ENCODE measurements around the gene BRAP. TPM values are rescaled to one million over a fixed set of nuclear protein-coding genes. Genes with fewer than 3 reads are reported as not detected.
"Not testable (repeated sequence)": the region's sequence is repeated elsewhere in the genome, so short reads cannot be mapped to it uniquely, and the experiment has no call there.

Gene BRAP
- total RNA-seq, 2 donors from 2014 or later = 12.9 to 13.0 TPM

- ATAC-seq (peak in 1 of 2 donors; percentile 23), DNase-seq (no peak)
- intact Hi-C loops (cut with DNase I) = no loop called here
Measured at GRCh38 chr12:111635524-111635923, 50.2 kb downstream of the BRAP start.

GRCh38 chr12:111628505-111629260, 57.1 kb downstream of the BRAP start:
- intact Hi-C loops (cut with DNase I) = no loop called here
- DNase-seq = no peak
- no peak for ATAC-seq

DNA sequence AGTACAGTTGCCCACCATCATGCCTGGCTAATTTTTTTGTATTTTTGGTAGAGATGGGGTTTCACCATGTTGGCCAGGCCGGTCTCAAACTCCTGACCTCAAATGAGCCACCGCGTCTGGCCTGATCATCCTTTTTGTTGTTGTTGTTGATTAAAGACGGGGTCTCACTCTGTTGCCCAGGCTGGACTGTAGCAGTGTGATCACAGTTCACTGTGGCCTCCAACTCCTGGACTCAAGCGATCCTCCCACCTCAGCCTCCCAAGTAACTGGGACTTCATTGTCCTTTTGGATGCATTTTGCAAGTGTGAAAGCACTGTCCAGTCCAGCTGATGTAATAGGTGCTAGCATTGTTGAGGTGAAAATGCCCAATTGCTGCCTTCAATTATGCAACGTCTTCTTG, 59.5 kb downstream of the BRAP start:
- DNase-seq (no peak), ATAC-seq (no peak)
- intact Hi-C loops (cut with DNase I) = no loop called here

DNA sequence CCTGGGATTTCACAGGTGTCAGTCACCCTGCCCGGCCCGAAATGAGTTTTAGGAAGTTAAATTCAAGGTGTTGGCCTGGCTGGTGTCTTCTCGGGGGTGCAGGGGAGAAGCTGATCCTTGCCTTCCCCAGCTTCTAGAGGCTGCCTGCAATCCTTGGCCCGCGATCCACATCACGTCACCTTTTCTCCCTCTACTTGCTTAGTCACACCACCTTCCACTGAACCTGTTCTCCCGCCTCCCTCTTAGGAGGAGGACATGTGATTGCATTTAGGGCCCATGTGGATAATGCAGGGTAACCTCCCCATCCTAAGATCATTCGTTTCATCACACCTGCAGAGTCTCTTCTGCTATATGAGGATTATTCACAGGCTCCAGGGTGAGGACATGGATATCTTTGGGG, 61.2 kb downstream of the BRAP start:
- intact Hi-C loops (cut with DNase I) = no loop called here
- DNase-seq = no peak
- no peak for ATAC-seq

DNA sequence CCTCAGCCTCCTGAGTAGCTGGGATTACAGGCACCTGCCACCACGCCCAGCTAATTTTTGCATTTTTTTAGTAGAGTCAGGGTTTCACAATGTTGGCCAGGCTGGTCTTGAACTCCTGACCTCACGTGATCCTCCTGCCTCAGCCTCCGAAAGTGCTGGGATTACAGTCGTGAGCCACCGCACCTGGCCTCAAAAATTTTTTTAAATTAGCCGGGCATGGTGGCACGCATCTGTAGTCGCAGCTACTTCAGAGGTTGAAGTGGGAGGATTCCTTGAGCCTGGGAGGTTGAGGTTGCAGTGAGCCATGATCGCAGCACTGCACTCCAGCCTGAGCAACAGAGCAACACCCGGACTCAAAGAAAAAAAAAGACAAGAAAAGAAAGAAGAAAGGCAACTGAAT, 67.9 kb downstream of the BRAP start:
- DNase-seq; ATAC-seq; intact Hi-C loops (cut with DNase I): not testable (repeated sequence)

DNA sequence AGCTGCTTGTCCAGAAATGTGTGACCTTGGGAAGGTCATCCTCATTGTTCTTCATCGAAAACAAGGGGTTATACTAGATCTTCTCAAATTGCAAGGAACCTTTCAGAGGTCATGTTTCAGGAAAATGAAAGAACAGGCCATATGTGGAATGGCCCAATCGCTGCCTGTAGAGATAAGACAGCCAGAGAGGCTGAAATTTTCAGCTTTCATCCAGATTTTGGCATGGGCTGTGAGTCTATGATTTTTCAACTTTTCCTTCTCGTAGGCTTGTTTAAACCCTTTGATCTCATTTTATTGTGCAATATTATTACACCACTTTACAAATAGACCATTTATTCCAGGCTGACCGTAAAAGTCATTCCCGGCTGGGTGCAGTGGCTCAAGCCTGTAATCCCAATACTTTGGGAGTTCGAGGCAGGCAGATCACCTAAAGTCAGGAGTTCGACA, 69.6 kb downstream of the BRAP start:
- DNase-seq (no peak), ATAC-seq (peak; percentile 79 to 82)
- intact Hi-C loops (cut with DNase I) = no loop called here

DNA sequence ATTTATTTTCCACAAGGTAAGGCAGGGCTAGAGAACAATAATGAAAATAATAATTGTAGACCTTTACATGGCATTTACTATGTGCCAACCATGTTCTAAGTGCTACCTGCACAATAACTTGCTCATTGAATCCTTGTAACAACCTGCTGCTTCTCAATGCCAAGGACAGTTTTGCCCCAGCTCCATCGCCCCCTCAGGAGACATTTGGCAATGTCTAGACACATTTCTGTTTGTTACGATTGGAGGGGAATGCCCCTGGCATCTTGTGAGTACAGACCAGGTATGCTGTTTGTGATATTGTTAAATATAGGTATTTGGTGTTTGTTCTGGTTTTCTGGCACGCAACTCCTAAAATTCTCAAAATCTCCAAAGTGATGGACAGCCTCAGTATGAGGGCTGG, 78.5 kb downstream of the BRAP start:
- DNase-seq (no peak), ATAC-seq (no peak)
- intact Hi-C loops (cut with DNase I) = no loop called here

DNA sequence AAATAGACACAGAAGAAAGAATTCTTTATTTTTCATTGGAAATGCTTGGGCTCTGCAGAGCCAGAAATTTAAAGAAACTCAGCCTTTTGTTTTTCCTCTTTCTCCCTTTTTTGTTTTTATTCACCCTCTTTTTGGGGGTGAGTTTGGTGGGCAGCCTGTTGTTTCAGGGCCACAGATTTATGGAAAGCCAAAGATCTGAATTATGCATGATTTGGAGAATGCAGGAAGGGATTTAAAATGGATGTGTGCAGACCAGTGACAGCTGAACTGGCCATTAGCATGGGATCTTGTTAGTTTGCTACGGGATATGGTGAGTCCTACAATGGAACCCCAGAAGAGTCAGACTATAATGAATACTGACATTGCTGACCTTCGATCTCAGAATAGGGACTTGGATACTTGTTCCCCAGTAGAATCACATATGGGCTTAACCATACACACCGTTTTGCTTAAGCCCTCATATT, 79.0 kb downstream of the BRAP start:
- intact Hi-C loops (cut with DNase I) = no loop called here
- no peak for DNase-seq
- no peak for ATAC-seq

DNA sequence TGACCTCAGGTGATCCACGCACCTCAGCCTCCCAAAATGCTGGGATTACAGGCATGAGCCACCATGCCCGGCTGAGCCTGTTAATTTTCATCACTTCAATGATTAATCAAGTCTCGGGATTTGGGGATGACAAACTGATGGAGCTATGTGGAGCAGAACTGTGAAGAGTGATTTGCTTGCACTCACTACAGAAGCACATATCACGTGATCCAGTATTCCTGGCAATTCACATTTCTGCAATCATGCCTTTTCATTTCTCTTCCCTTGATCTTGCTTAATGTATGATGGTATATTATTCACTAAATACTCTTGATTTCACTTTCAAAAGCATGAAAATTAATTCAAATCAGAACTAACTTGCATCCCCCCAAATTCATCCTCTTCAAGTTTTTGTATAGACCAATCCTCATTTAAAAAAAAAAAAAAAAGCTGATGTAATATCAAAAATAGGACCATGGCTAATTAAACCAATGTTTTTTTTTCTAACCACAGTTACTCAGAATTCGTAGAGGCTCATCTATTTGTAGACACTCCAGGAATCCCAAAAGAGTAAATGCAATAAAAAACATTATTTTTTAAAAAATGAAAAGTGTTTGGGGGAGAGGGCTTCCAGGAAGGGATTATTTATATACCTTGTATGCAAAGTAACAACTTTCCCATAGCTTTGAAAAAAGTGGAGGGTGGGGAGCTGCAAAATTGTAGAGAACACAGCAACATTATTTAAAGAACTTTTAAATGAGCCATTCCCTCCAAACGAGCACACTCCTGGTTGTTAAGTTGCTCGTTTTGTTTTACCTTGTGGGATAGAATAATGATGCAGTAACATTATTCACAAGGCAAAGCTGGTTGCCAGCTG, 79.6 kb downstream of the BRAP start:
- ATAC-seq (no peak), DNase-seq (no peak)
- intact Hi-C loops (cut with DNase I) = no loop called here

- intact Hi-C loops (cut with DNase I); ATAC-seq; DNase-seq: not testable (repeated sequence)
Measured at GRCh38 chr12:111602857-111603256, 82.9 kb downstream of the BRAP start.

DNA sequence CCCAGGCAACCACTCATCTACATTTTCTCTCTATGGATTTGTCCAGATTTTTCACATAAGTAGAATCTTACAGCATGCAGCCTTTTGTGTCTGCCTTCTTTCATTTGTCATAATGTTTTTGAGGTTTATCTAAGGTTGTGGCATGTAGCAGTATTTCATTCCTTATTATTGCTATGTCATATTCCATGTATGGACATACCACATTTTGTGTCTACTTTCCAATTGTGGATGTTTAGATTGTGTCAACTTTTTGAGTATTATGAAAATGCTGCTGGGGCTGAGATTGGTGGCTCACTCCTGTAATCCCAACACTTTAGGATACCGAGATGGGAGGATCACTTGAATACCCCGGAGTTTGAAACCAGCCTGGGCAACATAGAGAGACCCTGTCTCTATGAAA, 83.4 kb downstream of the BRAP start:
- intact Hi-C loops (cut with DNase I) = no loop called here
- ATAC-seq (no peak), DNase-seq (no peak)

GRCh38 chr12:111600986-111601385, 84.8 kb downstream of the BRAP start:
- ATAC-seq; intact Hi-C loops (cut with DNase I); DNase-seq: not testable (repeated sequence)

DNA sequence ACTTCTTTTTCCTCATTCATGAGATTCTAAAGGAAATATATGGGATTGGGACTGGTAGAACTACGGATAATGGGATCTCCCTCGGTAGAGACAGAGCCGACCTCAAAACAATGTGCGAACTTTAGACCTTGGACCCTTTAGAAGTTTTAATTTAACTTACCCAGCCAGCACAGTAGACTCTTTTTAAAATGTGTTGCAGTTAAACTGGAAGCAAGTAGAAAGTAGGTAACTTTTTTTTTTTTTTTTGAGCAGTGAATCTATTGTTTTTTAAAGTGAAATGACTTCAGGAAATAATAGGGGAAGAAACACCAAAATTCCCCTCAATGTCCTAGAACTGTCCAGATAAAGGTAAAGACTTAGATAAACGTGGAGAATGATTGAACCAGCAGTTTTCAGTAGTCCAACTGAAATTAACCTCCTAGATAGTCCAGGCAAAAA, 85.5 kb downstream of the BRAP start:
- DNase-seq (no peak), ATAC-seq (no peak)
- intact Hi-C loops (cut with DNase I) = no loop called here

- intact Hi-C loops (cut with DNase I) = no loop called here
- DNase-seq (peak; percentile 96), ATAC-seq (peak; percentile 91 to 93)
Measured at GRCh38 chr12:111599453-111600204, 86.1 kb downstream of the BRAP start.

DNA sequence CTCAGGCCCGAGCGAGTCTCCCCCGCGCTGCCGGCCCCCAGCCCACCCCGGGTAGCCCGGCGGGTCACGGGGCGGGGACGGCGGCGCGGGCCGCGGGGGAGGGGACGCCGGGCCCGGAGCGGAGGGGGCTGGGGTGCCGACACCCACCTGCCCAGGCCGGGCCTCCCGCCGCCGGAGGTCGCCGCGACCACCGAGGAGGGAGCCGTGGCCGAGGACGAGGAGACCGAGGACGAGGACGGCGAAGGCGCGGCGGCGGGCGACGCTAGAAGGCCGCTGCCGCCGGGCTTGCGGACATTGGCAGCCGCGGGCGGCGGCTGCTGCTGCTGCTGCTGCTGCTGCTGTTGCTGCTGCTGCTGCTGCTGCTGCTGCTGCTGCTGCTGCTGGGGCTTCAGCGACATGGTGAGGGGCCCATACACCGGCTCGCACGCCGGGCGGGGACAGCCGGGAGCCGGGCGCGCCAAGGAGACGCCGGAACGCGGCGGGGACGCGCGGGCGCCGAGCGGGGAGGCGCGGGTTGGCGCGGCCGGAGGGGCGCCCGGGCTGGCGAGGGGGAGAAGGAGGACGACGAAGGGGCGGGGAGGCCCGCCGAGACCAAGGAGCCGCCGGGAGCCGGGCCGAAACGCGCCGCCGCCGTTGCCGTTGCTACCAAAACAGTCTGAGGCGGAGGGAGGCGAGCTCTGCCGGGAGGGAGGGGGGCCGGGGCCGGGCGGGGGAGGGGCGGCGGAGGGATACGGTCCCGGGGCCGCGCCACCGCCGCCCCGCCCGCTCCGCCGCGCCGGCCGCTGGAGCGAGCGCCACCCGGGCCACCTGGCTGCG, 86.9 kb downstream of the BRAP start, which contains the start of gene ATXN2:
Gene ATXN2 (minus strand): TSS at position 679 of the 816 bp plus-strand sequence. CDS start 281 bp downstream, at position 398.
- intact Hi-C loops (cut with DNase I) = no loop called here
- ATAC-seq (peak; percentile 56 to 74), DNase-seq (peak; percentile 72)

DNA sequence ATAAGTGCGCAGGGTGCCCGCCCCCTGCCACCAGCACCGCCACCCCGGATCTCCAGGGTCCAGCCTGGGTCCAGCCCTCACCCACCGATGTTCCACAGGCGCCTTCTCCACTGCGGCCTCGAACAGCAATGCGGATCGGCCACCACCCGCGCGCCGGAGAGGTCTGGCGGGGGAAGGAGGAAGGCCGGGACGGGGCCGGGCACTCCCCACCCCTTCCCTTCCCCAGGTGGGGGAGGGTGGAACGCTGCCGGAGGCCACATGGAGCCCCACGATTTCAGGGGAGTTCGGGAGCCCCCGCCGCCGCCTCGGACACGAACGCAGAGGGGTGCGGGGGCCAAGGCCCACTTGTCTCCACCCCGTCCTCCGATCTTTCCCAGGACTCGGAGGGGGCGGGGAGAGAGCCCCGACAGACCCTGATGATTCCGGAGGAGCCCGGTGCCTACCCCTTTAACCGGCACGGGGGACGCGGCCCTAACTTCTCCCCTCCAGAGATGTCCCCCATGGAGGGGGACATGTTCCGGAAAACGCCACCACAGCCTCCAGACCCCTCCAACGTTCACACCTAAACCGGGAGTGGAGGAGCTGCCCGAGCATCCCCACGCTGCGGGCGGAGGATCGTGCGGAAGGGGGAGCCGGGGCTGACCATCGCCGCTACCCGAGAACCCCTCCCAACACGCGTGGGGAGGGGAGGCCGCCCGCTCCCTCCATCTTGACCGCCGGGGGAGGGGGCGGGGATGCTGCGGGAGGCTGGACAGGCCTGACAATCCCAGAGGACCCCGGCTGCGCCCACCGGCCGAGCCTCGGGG, 87.7 kb downstream of the BRAP start:
- DNase-seq = peak; percentile 61
- ATAC-seq = peak; percentile 43 to 62
- intact Hi-C loops (cut with DNase I) = no loop called here

- intact Hi-C loops (cut with DNase I) = no loop called here
- ATAC-seq (peak; percentile 26 to 32), DNase-seq (peak; percentile 45)
Measured at GRCh38 chr12:111596985-111597830, 88.5 kb downstream of the BRAP start.

All from left cardiac atrium (tissue), 4 donors.